HG02571 (cell line): Measurements from ENCODE around the gene AEN.

Source experiments
- ATAC-seq: cut with Tn5 transposase; IDR thresholded peaks from one replicate; pipeline ENCODE4 v1.9.1; 2021; ENCODE audit warnings: mild to moderate bottlenecking, moderate library complexity; ENCODE audit not compliant: unreplicated experiment

AEN gene

GRCh38 chr15:88663141-88663621 is 42.0 kb downstream of the AEN start:
- no peak for ATAC-seq

DNA sequence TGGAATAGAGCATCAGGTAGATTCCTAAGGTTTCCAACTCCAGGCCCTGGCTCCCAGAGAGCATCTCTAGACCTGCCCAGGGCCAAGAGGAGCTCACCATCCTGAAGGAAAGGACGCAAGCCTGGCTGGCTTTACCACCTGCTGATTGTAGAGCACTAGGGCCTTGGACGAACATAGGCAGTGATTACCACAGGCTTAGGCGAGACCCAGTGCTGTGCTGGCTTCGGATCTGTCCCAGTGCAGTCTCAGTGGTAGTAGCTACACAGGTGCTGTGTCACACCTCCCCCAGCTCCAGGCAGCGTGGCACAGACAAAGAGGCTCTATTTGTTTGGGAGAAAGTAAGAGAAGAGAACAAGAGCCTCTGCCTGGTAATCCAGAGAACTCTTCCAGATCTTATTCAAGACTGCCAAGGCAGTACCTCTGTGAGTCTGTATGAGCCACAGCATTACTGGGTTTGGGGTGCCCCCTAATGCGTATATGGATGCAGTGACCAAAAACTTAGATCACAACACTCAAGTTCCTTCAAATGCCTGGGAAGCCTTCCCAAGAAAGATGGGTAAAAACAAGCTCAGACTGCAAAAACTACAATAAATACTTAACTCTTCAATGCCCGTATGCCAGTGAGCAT is 43.1 kb downstream of the AEN start:
- no peak for ATAC-seq

DNA sequence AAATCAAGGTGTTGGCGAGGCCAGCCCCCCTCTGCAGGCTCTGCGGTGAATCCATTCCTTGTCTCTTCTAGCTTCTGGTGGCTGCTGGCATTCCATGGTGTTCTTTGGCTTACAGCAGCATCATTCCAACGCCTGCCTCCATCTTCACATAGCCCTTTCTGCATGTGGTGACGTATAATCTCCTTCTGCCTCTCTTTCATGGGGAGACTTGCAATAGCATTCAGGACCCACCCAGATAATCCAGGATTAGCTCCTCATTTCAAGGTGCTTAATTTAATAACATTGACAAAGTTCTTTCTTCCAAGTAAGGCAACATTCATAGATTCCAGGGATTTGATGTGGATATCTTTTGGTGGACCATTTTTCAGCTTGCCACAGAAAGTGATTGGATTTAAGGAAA is 53.5 kb downstream of the AEN start:
- ATAC-seq = no peak

- ATAC-seq = no peak
Measured at GRCh38 chr15:88678755-88679154, 57.6 kb downstream of the AEN start.

DNA sequence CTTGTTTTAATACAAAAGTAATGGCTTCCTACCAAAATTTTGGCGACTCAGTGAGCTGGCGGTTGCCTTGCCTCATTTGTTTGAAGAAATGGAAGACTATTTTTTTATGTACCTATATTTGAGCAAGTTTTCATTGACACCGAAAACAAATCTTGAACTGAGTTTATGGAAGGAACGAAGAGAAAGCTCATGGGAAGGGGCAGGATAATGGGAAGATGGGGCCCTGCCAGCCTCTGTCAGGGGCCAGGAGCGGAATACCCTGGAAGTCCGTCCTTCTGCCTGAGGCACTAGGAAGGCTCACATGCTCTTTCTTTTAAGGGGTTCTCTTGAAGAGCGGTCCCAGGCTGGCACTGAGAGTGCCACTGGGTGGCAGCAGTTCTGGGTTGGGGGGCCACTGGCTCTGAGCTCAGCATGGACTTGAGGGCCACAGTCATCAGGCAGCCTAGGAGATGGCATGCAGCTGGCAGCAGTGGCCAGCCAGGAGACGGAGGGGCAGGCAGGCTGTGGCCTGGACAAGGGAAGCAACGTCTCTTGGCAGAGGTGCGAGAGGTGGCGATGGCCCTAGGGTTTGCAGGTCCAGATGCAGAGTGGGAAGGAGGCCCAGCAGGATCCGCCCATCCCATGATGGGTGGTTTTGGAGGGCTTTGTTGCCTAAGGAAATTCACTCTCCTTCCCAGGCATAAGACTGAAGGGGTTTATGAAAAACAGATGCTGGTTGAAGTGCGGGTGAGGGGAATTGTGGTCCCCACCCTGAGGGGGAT is 59.3 kb downstream of the AEN start:
- ATAC-seq = no peak

DNA sequence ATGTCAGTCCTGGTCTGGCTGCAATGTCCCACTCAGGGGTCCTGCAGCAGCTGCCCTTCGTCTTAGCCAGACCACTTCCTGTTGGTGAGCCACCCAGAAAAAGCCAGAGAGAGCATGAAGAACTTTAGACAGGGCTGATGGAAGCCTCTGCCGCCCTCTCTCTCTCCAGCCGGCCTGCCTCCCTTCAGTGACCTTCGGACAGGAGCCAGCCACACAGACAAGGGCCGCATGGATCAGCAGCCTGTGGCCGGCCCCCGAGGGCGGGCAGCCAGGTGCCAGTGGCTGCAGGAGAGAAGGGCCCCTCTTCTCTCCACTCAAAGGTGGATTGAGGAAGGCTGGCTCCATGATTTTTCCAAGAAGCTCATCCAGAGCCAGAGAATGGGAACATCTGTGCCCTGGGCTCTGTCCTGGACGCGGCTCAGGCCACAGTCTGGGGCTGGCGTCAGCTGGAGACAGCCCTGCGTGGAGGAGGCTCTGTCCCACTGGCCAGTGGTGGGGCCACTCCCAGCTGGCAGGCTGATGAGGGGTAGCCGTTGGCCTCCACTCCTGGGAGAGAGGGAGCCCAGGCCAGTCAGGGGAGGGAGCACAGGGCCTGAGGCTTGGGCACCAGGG is 60.6 kb downstream of the AEN start:
- ATAC-seq = no peak
